SK-N-SH treated with all-trans-retinoic acid at 6 μM for 48 hours (cell line): ENCODE data around the gene LRBA.
"Not testable (repeated sequence)": the region's sequence is repeated elsewhere in the genome, so short reads cannot be mapped to it uniquely, and the experiment has no call there.

Source experiments
- ATAC-seq: fragments of 200-7000 bp; cut with Tn5 transposase; 3 replicates; pipeline ENCODE4 v1.9.1; 2020; ENCODE audit warnings: mild to moderate bottlenecking, moderate library complexity
- ARNTL ChIP-seq: fragments of 450-650 bp; formaldehyde crosslinking; IDR thresholded peaks from 2 replicates; pipeline ENCODE4 v1.5.0; 2020; ENCODE audit warnings: low read depth, mild to moderate bottlenecking, moderate library complexity, borderline replicate concordance
- CSDC2 ChIP-seq: fragments of 250-450 bp; sonication (Bioruptor Pico); IDR thresholded peaks from 2 replicates; pipeline ENCODE4 v1.5.0; 2020; ENCODE audit warnings: mild to moderate bottlenecking, moderate library complexity
- ESRRG ChIP-seq: fragments of 250-450 bp; sonication (Bioruptor Pico); IDR thresholded peaks from 2 replicates; pipeline ENCODE4 v1.6.1; 2021; ENCODE audit warnings: mild to moderate bottlenecking
- GLIS3 ChIP-seq: fragments of 250-450 bp; sonication (Bioruptor Pico); IDR thresholded peaks from 2 replicates; pipeline ENCODE4 v1.5.0; 2020; ENCODE audit warnings: mild to moderate bottlenecking, moderate library complexity
- ISL1 ChIP-seq: fragments of 250-450 bp; sonication (Bioruptor Pico); IDR thresholded peaks from 2 replicates; pipeline ENCODE4 v2.1.2; 2022; ENCODE audit warnings: mild to moderate bottlenecking, moderate library complexity
- OSR1 ChIP-seq: fragments of 250-450 bp; sonication (Bioruptor Pico); IDR thresholded peaks from 2 replicates; pipeline ENCODE4 v1.8.0; 2022; ENCODE audit warnings: moderate library complexity, mild to moderate bottlenecking, inconsistent platforms
- PPARA ChIP-seq: fragments of 250-450 bp; sonication (Bioruptor Pico); IDR thresholded peaks from 2 replicates; pipeline ENCODE4 v1.5.0; 2020; ENCODE audit warnings: mild to moderate bottlenecking, borderline replicate concordance
- RARB ChIP-seq: fragments of 250-450 bp; sonication (Bioruptor Pico); IDR thresholded peaks from 2 replicates; pipeline ENCODE4 v1.8.0; 2021; ENCODE audit warnings: mild to moderate bottlenecking, moderate library complexity
- SNAI2 ChIP-seq: fragments of 250-450 bp; sonication (Bioruptor Pico); IDR thresholded peaks from 2 replicates; pipeline ENCODE4 v1.5.0; 2020; ENCODE audit warnings: mild to moderate bottlenecking, moderate library complexity
- TCF4 ChIP-seq: fragments of 250-450 bp; sonication (Bioruptor Pico); IDR thresholded peaks from 2 replicates; pipeline ENCODE4 v1.8.0; 2021; ENCODE audit warnings: mild to moderate bottlenecking, moderate library complexity, borderline replicate concordance
- TOX ChIP-seq: fragments of 250-450 bp; sonication (Bioruptor Pico); IDR thresholded peaks from 2 replicates; pipeline ENCODE4 v1.8.0; 2021; ENCODE audit warnings: mild to moderate bottlenecking, moderate library complexity, borderline replicate concordance
- ZC3H10 ChIP-seq: fragments of 250-450 bp; sonication (Bioruptor Pico); IDR thresholded peaks from 2 replicates; pipeline ENCODE4 v1.5.1; 2021; ENCODE audit warnings: mild to moderate bottlenecking, moderate library complexity
- ZFP3 ChIP-seq: fragments of 250-450 bp; sonication (Bioruptor Pico); IDR thresholded peaks from 2 replicates; pipeline ENCODE4 v1.5.0; 2020; ENCODE audit warnings: mild to moderate bottlenecking, moderate library complexity
- ZFP30 ChIP-seq: fragments of 450-650 bp; formaldehyde crosslinking; IDR thresholded peaks from 2 replicates; pipeline ENCODE4 v1.5.0; 2022; ENCODE audit warnings: mild to moderate bottlenecking, moderate library complexity
- ZNF70 ChIP-seq: fragments of 450-650 bp; formaldehyde crosslinking; IDR thresholded peaks from 2 replicates; pipeline ENCODE4 v1.5.0; 2020; ENCODE audit warnings: mild to moderate bottlenecking, moderate library complexity
- TF ChIP-seq, protein P1 (sequence below): fragments of 250-450 bp; sonication (Bioruptor Pico); IDR thresholded peaks from 2 replicates; pipeline ENCODE4 v1.8.0; 2021; ENCODE audit warnings: low read depth, mild to moderate bottlenecking, moderate library complexity, borderline replicate concordance
- TF ChIP-seq, protein P2 (sequence below): fragments of 250-450 bp; sonication (Bioruptor Pico); IDR thresholded peaks from 2 replicates; pipeline ENCODE4 v1.5.1; 2021; ENCODE audit warnings: mild to moderate bottlenecking, moderate library complexity
- TF ChIP-seq, protein P3 (sequence below): fragments of 250-450 bp; sonication (Bioruptor Pico); IDR thresholded peaks from 2 replicates; pipeline ENCODE4 v1.5.0; 2020; ENCODE audit warnings: mild to moderate bottlenecking, moderate library complexity
- TF ChIP-seq, protein P4 (sequence below): fragments of 250-450 bp; sonication (Bioruptor Pico); IDR thresholded peaks from 2 replicates; pipeline ENCODE4 v1.5.1; 2020; ENCODE audit warnings: low read depth, mild to moderate bottlenecking, moderate library complexity

Gene LRBA

DNA sequence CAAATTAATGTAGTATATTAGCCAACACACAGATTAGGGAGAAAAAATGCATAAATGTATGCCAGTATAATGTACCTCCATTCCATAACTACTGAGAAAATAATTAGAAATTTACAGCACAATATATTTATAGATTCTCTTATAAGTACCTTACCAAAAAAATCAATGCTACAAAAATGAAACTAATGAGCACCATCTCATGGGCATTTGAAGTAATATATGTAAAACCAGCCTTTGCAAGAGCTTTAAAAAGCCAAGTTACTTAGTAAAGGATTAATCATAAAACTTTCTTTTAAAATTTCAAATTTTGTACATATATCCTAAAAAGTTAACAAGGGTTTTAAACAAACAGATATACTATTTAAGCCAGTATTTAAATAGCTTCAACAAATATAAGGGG is 43.2 kb downstream of the LRBA start:
- 0 out of 3 replicates have a peak, but pooled peaks have one; percentile 35 for ATAC-seq
- no peak for TF ChIP-seq PPARA (CRISPR knock-in tag)
- TF ChIP-seq RARB (CRISPR knock-in tag), result no peak
- TF ChIP-seq ZC3H10, result no peak
- TF ChIP-seq ZFP30 (CRISPR knock-in tag), result no peak
- TF ChIP-seq ISL1 (CRISPR knock-in tag), result no peak
- TF ChIP-seq CSDC2 (CRISPR knock-in tag), result no peak
- TF ChIP-seq, protein P1, sequence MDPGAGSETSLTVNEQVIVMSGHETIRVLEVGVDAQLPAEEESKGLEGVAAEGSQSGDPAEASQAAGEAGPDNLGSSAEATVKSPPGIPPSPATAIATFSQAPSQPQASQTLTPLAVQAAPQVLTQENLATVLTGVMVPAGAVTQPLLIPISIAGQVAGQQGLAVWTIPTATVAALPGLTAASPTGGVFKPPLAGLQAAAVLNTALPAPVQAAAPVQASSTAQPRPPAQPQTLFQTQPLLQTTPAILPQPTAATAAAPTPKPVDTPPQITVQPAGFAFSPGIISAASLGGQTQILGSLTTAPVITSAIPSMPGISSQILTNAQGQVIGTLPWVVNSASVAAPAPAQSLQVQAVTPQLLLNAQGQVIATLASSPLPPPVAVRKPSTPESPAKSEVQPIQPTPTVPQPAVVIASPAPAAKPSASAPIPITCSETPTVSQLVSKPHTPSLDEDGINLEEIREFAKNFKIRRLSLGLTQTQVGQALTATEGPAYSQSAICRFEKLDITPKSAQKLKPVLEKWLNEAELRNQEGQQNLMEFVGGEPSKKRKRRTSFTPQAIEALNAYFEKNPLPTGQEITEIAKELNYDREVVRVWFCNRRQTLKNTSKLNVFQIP (CRISPR knock-in tag), result no peak
- no peak for TF ChIP-seq TCF4 (CRISPR knock-in tag)
- no peak for TF ChIP-seq TOX
- TF ChIP-seq OSR1 (CRISPR knock-in tag), result no peak
- no peak for TF ChIP-seq GLIS3
- no peak for TF ChIP-seq SNAI2 (CRISPR knock-in tag)
- no peak for TF ChIP-seq ARNTL
- TF ChIP-seq, protein P2, sequence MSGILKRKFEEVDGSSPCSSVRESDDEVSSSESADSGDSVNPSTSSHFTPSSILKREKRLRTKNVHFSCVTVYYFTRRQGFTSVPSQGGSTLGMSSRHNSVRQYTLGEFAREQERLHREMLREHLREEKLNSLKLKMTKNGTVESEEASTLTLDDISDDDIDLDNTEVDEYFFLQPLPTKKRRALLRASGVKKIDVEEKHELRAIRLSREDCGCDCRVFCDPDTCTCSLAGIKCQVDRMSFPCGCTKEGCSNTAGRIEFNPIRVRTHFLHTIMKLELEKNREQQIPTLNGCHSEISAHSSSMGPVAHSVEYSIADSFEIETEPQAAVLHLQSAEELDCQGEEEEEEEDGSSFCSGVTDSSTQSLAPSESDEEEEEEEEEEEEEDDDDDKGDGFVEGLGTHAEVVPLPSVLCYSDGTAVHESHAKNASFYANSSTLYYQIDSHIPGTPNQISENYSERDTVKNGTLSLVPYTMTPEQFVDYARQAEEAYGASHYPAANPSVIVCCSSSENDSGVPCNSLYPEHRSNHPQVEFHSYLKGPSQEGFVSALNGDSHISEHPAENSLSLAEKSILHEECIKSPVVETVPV (CRISPR knock-in tag), result no peak
- TF ChIP-seq ZNF70, result no peak
- no peak for TF ChIP-seq ESRRG (CRISPR knock-in tag)
- TF ChIP-seq, protein P3, sequence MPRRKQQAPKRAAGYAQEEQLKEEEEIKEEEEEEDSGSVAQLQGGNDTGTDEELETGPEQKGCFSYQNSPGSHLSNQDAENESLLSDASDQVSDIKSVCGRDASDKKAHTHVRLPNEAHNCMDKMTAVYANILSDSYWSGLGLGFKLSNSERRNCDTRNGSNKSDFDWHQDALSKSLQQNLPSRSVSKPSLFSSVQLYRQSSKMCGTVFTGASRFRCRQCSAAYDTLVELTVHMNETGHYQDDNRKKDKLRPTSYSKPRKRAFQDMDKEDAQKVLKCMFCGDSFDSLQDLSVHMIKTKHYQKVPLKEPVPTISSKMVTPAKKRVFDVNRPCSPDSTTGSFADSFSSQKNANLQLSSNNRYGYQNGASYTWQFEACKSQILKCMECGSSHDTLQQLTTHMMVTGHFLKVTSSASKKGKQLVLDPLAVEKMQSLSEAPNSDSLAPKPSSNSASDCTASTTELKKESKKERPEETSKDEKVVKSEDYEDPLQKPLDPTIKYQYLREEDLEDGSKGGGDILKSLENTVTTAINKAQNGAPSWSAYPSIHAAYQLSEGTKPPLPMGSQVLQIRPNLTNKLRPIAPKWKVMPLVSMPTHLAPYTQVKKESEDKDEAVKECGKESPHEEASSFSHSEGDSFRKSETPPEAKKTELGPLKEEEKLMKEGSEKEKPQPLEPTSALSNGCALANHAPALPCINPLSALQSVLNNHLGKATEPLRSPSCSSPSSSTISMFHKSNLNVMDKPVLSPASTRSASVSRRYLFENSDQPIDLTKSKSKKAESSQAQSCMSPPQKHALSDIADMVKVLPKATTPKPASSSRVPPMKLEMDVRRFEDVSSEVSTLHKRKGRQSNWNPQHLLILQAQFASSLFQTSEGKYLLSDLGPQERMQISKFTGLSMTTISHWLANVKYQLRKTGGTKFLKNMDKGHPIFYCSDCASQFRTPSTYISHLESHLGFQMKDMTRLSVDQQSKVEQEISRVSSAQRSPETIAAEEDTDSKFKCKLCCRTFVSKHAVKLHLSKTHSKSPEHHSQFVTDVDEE (CRISPR knock-in tag), result no peak

DNA sequence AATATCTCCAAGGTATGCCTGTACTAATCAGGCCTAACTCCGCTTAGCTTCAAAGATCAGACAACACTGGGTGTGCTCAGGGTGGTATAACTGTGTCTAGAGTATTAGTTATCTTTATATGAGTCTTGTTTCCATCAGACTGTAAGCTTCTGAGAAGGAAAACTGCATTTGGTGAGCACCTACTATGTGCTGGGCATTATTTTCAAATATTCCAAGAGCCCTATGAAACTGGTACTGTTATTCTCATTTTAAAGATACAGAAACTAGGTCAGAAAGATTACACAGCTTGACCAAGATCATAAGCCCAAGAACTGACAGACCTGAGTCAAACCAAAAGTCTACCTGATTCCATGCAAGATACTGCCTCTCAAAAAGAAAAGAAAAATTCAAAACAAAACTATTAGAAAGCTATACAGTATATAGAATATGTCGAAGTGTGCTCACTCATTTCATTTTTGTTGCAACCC is 44.4 kb downstream of the LRBA start:
- TF ChIP-seq ISL1 (CRISPR knock-in tag), result no peak
- no peak for TF ChIP-seq ZFP30 (CRISPR knock-in tag)
- no peak for TF ChIP-seq OSR1 (CRISPR knock-in tag)
- TF ChIP-seq, protein P2 (CRISPR knock-in tag), result no peak
- no peak for TF ChIP-seq ZFP3
- no peak for ATAC-seq

DNA sequence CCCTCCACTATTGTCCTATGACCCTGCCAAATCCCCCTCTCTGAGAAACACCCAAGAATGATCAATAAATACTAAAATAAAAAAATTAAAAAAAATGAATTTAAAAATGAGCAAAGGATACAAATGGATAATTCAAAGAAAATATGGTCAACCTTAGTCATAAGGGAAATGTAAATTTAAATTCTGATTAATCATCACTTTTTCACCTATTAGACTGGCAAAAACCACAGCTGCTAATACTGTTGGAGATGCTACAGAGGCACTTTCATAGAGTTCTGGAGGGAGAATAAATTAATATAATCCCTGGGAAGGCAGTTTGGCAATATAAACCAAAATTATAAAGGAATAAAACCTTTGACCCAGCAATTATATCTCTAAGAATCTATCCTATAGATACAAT is 50.3 kb downstream of the LRBA start:
- TF ChIP-seq ZFP30 (CRISPR knock-in tag), result no peak
- TF ChIP-seq, protein P4, sequence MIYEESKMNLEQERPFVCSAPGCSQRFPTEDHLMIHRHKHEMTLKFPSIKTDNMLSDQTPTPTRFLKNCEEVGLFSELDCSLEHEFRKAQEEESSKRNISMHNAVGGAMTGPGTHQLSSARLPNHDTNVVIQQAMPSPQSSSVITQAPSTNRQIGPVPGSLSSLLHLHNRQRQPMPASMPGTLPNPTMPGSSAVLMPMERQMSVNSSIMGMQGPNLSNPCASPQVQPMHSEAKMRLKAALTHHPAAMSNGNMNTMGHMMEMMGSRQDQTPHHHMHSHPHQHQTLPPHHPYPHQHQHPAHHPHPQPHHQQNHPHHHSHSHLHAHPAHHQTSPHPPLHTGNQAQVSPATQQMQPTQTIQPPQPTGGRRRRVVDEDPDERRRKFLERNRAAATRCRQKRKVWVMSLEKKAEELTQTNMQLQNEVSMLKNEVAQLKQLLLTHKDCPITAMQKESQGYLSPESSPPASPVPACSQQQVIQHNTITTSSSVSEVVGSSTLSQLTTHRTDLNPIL, result no peak
- TF ChIP-seq, all 23 proteins: peak for 0
- ATAC-seq, result no peak

DNA sequence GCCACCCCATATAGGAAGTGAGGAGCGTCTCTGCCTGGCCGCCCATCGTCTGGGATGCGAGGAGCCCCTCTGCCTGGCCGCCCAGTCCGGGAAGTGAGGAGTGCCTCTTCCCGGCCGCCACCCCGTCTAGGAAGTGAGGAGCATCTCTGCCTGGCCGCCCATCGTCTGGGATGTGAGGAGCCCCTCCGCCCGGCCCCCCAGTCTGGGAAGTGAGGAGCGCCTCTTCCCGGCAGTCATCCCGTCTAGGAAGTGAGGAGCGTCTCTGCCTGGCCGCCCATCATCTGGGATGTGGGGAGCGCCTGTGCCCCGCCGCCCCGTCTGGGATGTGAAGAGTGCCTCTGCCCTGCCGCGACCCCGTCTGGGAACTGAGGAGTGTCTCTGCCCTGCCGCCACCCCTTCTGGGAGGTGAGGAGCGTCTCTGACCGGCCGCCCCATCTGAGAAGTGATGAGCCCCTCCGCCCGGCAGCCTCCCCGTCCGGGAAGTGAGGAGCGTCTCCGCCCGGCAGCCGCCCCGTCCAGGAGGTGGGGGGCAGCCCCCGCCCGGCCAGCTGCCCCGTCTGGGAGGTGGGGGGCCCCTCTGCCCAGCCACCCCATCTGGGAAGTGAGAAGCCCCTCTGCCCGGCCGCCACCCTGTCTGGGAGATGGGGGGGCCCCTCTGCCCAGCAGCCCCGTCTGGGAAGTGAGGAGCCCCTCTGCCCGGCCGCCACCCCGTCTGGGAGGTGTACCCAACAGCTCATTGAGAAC is 51.3 kb downstream of the LRBA start:
- not testable (repeated sequence) for ATAC-seq
